Right lobe of liver (tissue), 4 donors: ENCODE data around the gene CXorf65.

Source experiments
- POLR2A ChIP-seq: fragments of 450-650 bp; IDR thresholded peaks from one replicate; pipeline ENCODE4 v1.6.1; 2017; ENCODE audit warnings: antibody characterized with exemption, mild to moderate bottlenecking
- TF ChIP-seq, protein P1 (sequence below), 4 donors: fragments of 200-600 bp in 3 of 4; fragments of 450-650 bp in 1 of 4; IDR thresholded peaks; one replicate each; pipeline versions ENCODE4 v1.5.1 to v1.8.0; 2016 to 2022; ENCODE audit warnings: antibody characterized with exemption in 4 of 4, mild to moderate bottlenecking in 2 of 4
- donor health status: DM: no; HTN: no; CAD: no.
- donor health status: DM: no; HTN: no; CAD: no.
- donor health status: DM: no; HTN: yes; CAD: no.

DNA sequence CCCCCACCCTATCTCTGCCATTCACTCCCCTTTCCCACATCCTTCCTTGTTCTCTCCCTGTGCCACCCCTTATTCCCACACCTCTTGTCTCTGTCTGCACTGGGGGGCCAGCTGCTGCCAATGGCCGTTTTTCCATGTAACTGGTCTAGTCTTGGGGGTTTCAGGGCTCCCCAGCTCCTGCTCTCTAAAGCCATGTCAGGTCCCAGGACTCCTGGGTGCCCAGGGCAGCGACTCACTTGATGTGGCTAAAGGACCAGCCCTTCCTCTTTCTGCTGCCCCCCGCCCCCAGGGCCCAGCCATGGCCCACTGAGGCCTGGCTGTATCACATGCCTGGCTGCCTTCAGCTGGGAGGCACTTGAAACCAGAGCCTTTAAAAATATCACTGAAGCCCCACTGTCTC is 48.1 kb upstream of the CXorf65 start:
- TF ChIP-seq, protein P1, sequence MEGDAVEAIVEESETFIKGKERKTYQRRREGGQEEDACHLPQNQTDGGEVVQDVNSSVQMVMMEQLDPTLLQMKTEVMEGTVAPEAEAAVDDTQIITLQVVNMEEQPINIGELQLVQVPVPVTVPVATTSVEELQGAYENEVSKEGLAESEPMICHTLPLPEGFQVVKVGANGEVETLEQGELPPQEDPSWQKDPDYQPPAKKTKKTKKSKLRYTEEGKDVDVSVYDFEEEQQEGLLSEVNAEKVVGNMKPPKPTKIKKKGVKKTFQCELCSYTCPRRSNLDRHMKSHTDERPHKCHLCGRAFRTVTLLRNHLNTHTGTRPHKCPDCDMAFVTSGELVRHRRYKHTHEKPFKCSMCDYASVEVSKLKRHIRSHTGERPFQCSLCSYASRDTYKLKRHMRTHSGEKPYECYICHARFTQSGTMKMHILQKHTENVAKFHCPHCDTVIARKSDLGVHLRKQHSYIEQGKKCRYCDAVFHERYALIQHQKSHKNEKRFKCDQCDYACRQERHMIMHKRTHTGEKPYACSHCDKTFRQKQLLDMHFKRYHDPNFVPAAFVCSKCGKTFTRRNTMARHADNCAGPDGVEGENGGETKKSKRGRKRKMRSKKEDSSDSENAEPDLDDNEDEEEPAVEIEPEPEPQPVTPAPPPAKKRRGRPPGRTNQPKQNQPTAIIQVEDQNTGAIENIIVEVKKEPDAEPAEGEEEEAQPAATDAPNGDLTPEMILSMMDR (IDR thresholded peaks at IDR 0.05): no peak
- no peak for TF ChIP-seq POLR2A
